NCI-H2196 (cell line): Measurements from ENCODE around the gene FOS.
A peak's percentile ranks its signal among the peaks of the same experiment; 100 is the strongest.
"Not testable (repeated sequence)": the region's sequence is repeated elsewhere in the genome, so short reads cannot be mapped to it uniquely, and the experiment has no call there.

Experiments
- DNase-seq: peaks from one replicate; lab custom pipeline; 2025; ENCODE audit not compliant: unreplicated experiment; lab: John Stamatoyannopoulos, UW

Gene FOS

GRCh38 chr14:75278422-75279152 is at the start of gene FOS:
FOS (plus strand) TSS chr14:75278828; CDS start chr14:75278983, 155 bp downstream.
- peak; percentile 89 for DNase-seq

GRCh38 chr14:75229661-75230139 is 48.9 kb upstream of the FOS start:
- peak; percentile 43 for DNase-seq

- DNase-seq = peak; percentile 87
These were observed 48.4 kb upstream of the FOS start for GRCh38 chr14:75230140-75230792.

GRCh38 chr14:75231320-75231719 is 47.3 kb upstream of the FOS start:
- no peak for DNase-seq

- DNase-seq = no peak
These were observed 46.4 kb upstream of the FOS start for GRCh38 chr14:75232191-75232590.

- DNase-seq = no peak
These were observed 46.0 kb upstream of the FOS start for GRCh38 chr14:75232597-75232996.

- DNase-seq = no peak
These were observed 44.2 kb upstream of the FOS start for GRCh38 chr14:75234173-75235115.

- not testable (repeated sequence) for DNase-seq
These were observed 43.4 kb upstream of the FOS start for GRCh38 chr14:75235198-75235597.

GRCh38 chr14:75236467-75236866 is 42.2 kb upstream of the FOS start:
- no peak for DNase-seq

- no peak for DNase-seq
These were observed 41.7 kb upstream of the FOS start for GRCh38 chr14:75236901-75237419.

- DNase-seq = no peak
These were observed 39.7 kb upstream of the FOS start for GRCh38 chr14:75238756-75239455.

GRCh38 chr14:75240781-75241180 is 37.8 kb upstream of the FOS start:
- no peak for DNase-seq

- peak; percentile 73 for DNase-seq
These were observed 35.9 kb upstream of the FOS start for GRCh38 chr14:75242546-75243273.

- DNase-seq = no peak
These were observed 34.5 kb upstream of the FOS start for GRCh38 chr14:75244121-75244520.

- DNase-seq = no peak
These were observed 31.9 kb upstream of the FOS start for GRCh38 chr14:75246546-75247285.

GRCh38 chr14:75247286-75247922 is 31.2 kb upstream of the FOS start:
- DNase-seq = no peak

GRCh38 chr14:75247939-75248338 is 30.7 kb upstream of the FOS start:
- DNase-seq = no peak

- DNase-seq = peak; percentile 62
These were observed 29.2 kb upstream of the FOS start for GRCh38 chr14:75249251-75249957.
